ENCODE measurements around the gene RAB11FIP5. TPM values are rescaled to one million over a fixed set of nuclear protein-coding genes. Genes with fewer than 3 reads are reported as not detected.
"Not testable (repeated sequence)": the region's sequence is repeated elsewhere in the genome, so short reads cannot be mapped to it uniquely, and the experiment has no call there.

Gene RAB11FIP5
- total and polyA plus RNA-seq, 4 donors = 10.0 to 23.8 (median 11.8) TPM

DNA sequence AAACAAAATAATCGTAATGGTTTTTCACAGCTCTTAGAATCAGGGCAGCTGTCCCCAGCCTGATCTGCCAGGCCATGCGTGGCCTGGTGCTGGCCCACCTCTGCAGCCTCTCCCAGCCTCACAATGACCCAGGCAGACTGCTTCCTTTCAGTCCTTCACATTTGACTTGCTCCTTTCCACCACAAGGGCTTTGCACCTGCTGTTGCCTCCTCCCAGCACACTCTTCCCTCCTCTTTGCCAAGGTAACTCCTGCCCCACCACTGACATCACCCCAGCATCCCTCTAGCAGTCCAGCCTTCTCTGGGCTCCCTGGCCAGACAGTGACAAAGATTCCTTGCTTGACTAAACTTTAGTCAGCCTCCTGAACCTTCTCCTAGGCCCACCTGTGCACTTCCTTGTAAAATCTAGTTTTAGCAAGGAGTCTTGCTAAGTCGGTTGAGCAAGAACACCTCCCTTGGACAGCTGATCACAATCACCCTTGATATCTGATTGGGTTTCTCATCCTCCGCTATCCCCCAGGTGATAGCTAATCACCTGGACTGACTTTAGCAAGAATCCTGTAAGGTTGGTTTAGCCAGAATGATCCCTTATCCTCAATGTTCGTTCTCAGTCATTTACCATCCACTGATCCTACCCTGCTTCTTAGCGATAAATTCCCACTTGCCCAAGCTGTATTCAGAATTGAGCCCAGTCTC is 16.2 kb upstream of the RAB11FIP5 start:
- WGBS, 2 donors = 89 to 91% methylated on average over 6 of the region's 6 CpGs
- Histone ChIP-seq H3K9me3 (ENCODE audit: control insufficient read depth in 4 of 4, insufficient read depth in 3 of 4, low read length in 3 of 4) (no peaks in the 10 kb centered on the region), H3K27me3 (ENCODE audit: control insufficient read depth in 3 of 3, insufficient read depth in 3 of 3, low read length in 2 of 3) (no peaks in the 10 kb centered on the region), H3K27ac (ENCODE audit: low read depth in 1 of 2, low read length in 1 of 2) (no peak overlapping the region), H3K4me1 (ENCODE audit: control insufficient read depth in 5 of 5, insufficient read depth in 5 of 5, low read length in 5 of 5) (peaks cover 0 to 2% (median 0%) of the 10 kb centered on the region in 5 donors), H3K9ac (ENCODE audit: insufficient read depth in 1 of 2, low read length in 2 of 2) (no peak overlapping the region), H3K4me3 (no peak overlapping the region), H3K36me3 (ENCODE audit: control insufficient read depth in 4 of 4, insufficient read depth in 4 of 4, low read length in 4 of 4) (no peaks in the 10 kb centered on the region)
- ATAC-seq (ENCODE audit: insufficient read depth, low FRiP score) = no peak
- no peak for DNase-seq
- TF ChIP-seq, protein P1, sequence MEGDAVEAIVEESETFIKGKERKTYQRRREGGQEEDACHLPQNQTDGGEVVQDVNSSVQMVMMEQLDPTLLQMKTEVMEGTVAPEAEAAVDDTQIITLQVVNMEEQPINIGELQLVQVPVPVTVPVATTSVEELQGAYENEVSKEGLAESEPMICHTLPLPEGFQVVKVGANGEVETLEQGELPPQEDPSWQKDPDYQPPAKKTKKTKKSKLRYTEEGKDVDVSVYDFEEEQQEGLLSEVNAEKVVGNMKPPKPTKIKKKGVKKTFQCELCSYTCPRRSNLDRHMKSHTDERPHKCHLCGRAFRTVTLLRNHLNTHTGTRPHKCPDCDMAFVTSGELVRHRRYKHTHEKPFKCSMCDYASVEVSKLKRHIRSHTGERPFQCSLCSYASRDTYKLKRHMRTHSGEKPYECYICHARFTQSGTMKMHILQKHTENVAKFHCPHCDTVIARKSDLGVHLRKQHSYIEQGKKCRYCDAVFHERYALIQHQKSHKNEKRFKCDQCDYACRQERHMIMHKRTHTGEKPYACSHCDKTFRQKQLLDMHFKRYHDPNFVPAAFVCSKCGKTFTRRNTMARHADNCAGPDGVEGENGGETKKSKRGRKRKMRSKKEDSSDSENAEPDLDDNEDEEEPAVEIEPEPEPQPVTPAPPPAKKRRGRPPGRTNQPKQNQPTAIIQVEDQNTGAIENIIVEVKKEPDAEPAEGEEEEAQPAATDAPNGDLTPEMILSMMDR (IDR thresholded peaks at IDR 0.05; ENCODE audit: control extremely low read depth, extremely low read depth) = no peak

DNA sequence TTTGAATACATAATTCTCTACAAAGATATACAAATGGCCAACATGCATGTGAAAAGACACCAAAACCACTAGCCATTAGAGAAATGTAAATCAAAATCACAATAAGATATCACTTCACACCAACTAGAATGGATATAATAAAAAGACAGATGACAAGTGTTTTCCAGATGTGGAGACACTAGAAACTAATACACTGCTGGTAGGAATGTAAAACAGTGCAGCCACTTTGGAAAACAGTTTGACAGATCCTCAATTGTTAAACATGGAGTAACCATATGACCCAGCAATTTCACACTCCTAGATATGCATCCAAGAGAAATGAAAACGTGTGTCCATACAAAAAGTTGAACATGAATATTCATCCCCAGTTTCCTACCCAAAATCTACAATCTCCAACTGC is 9.8 kb upstream of the RAB11FIP5 start:
- no peaks in the 10 kb centered on the region for H3K27me3 ChIP-seq (ENCODE audit: control insufficient read depth in 3 of 3, insufficient read depth in 3 of 3, low read length in 2 of 3)
- DNase-seq = no peak
- 30 to 54% methylated on average over 1 of the region's 1 CpG for WGBS, 2 donors

DNA sequence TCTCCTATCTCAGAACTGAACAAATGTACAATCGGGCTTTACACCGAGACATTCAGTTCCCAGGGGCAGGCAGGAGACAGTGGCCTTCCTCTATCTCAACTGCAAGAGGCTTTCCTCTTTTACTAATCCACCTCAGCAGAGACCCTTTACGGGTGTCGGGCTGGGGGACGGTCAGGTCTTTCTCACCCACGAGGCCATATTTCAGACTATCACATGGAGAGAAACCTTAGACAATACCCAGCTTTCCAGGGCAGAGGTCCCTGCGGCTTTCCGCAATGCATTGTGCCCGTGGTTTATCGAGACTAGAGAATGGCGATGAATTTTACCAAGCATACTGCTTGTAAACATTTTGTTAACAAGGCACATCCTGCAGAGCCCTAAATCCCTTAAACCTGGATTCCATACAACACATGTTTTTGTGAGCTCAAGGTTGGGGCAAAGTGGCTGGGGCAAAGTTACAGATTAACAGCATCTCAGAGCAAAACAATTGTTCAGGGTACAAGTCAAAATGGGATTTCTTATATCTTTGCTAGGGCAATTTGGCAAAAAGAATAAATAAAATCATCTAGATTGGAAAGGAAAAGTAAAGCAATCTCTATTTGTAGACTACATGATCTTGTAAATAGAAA is 7.0 kb upstream of the RAB11FIP5 start:
- 86 to 90% methylated on average over 11 of the region's 11 CpGs for WGBS, 2 donors
- H3K4me3 ChIP-seq; DNase-seq; H3K9me3 ChIP-seq (ENCODE audit: control insufficient read depth in 4 of 4, insufficient read depth in 3 of 4, low read length in 3 of 4); H3K27ac ChIP-seq (ENCODE audit: low read depth in 1 of 2, low read length in 1 of 2); H3K9ac ChIP-seq (ENCODE audit: insufficient read depth in 1 of 2, low read length in 2 of 2); H3K27me3 ChIP-seq (ENCODE audit: control insufficient read depth in 3 of 3, insufficient read depth in 3 of 3, low read length in 2 of 3); H3K4me1 ChIP-seq (ENCODE audit: control insufficient read depth in 5 of 5, insufficient read depth in 5 of 5, low read length in 5 of 5); ATAC-seq (ENCODE audit: insufficient read depth, low FRiP score); H3K36me3 ChIP-seq (ENCODE audit: control insufficient read depth in 4 of 4, insufficient read depth in 4 of 4, low read length in 4 of 4): not testable (repeated sequence)

More for the DNA sequence above, 9.8 kb upstream of the RAB11FIP5 start:
- Histone ChIP-seq H3K9me3 (ENCODE audit: control insufficient read depth in 4 of 4, insufficient read depth in 3 of 4, low read length in 3 of 4) (no peaks in the 10 kb centered on the region), H3K36me3 (ENCODE audit: control insufficient read depth in 4 of 4, insufficient read depth in 4 of 4, low read length in 4 of 4) (no peaks in the 10 kb centered on the region), H3K9ac (ENCODE audit: insufficient read depth in 1 of 2, low read length in 2 of 2) (no peak overlapping the region), H3K27ac (ENCODE audit: low read depth in 1 of 2, low read length in 1 of 2) (no peak overlapping the region), H3K4me1 (ENCODE audit: control insufficient read depth in 5 of 5, insufficient read depth in 5 of 5, low read length in 5 of 5) (no peaks in the 10 kb centered on the region), H3K4me3 (no peak overlapping the region)
- TF ChIP-seq, protein P1 (IDR thresholded peaks at IDR 0.05; ENCODE audit: control extremely low read depth, extremely low read depth) = no peak
- no peak for ATAC-seq (ENCODE audit: insufficient read depth, low FRiP score)

DNA sequence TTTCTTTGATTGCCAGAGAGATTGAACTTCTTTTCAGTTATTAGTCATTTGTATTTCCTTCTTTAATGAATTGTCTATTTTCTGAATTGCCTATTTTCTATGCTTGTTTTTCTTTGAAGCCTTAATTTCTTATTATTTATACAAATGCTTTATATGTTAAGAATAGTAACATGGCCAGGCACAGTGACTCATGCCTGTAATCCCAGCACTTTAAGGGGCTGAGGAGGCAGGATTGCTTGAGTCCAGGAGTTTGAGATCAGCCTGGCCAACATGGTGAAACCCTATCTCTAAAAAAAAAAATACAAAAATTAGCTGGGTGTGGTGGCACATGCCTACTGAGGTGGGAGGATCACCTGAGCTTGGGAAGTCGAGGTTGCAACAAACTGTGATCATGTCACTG is 4.7 kb upstream of the RAB11FIP5 start:
- no peak overlapping the region for H3K9ac ChIP-seq (ENCODE audit: insufficient read depth in 1 of 2, low read length in 2 of 2)
- no peaks in the 10 kb centered on the region for H3K27me3 ChIP-seq (ENCODE audit: control insufficient read depth in 3 of 3, insufficient read depth in 3 of 3, low read length in 2 of 3)
- H3K27ac ChIP-seq (ENCODE audit: low read depth in 1 of 2, low read length in 1 of 2) = no peak overlapping the region
- H3K9me3 ChIP-seq (ENCODE audit: control insufficient read depth in 4 of 4, insufficient read depth in 3 of 4, low read length in 3 of 4) = no peaks in the 10 kb centered on the region
- TF ChIP-seq, protein P1 (IDR thresholded peaks at IDR 0.05; ENCODE audit: control extremely low read depth, extremely low read depth) = no peak
- ATAC-seq (ENCODE audit: insufficient read depth, low FRiP score) (no peak), DNase-seq (no peak)
- H3K4me1 ChIP-seq (ENCODE audit: control insufficient read depth in 5 of 5, insufficient read depth in 5 of 5, low read length in 5 of 5) = peaks cover 0 to 5% (median 0%) of the 10 kb centered on the region in 5 donors
- 88 to 89% methylated on average over 1 of the region's 1 CpG for WGBS, 2 donors
- H3K4me3 ChIP-seq = no peak overlapping the region
- H3K36me3 ChIP-seq (ENCODE audit: control insufficient read depth in 4 of 4, insufficient read depth in 4 of 4, low read length in 4 of 4) = no peaks in the 10 kb centered on the region

Measured in lung (tissue), 12 donors.